GM23338 (cell line): ENCODE results near the gene HHATL. TPM values are rescaled to one million over a fixed set of nuclear protein-coding genes. Genes with fewer than 3 reads are reported as not detected.

ENCODE experiments used
- ATAC-seq: fragments of 200-7000 bp; cut with Tn5 transposase; 3 replicates; pipeline ENCODE4 v1.9.1; 2020
- DNase-seq: peaks from one replicate; pipeline ENCODE4 v3.0.0-alpha.2; 2015; ENCODE audit warnings: low spot score
- H2AFZ ChIP-seq: fragments of 200-600 bp; sonication (generic); 2 replicates; pipeline ENCODE4 v1.8.0; 2016; ENCODE audit warnings: antibody characterized with exemption, mild to moderate bottlenecking, moderate library complexity
- H3F3A ChIP-seq: fragments of 200-600 bp; sonication (generic); replicated peaks from 2 replicates; pipeline ENCODE4 v1.8.0; 2017; ENCODE audit warnings: antibody characterized with exemption, mixed run types, low read depth
- H3K27ac ChIP-seq: fragments of 200-600 bp; sonication (generic); 2 replicates; pipeline ENCODE4 v1.6.1; 2016; ENCODE audit warnings: low read depth
- H3K27me3 ChIP-seq: fragments of 200-600 bp; sonication (generic); 2 replicates; pipeline ENCODE4 v1.8.0; 2016; ENCODE audit warnings: mild to moderate bottlenecking, mixed run types, moderate library complexity; ENCODE audit not compliant: insufficient read depth
- H3K36me3 ChIP-seq: fragments of 200-600 bp; sonication (generic); 2 replicates; pipeline ENCODE4 v1.8.0; 2016; ENCODE audit warnings: mild to moderate bottlenecking; ENCODE audit not compliant: insufficient read depth
- H3K4me1 ChIP-seq: fragments of 200-600 bp; sonication (generic); 2 replicates; pipeline ENCODE4 v1.8.0; 2016; ENCODE audit warnings: mild to moderate bottlenecking, moderate library complexity; ENCODE audit not compliant: insufficient read depth
- H3K4me2 ChIP-seq: fragments of 200-600 bp; sonication (generic); 2 replicates; pipeline ENCODE4 v1.7.1; 2017; ENCODE audit warnings: mixed run types
- H3K4me3 ChIP-seq: fragments of 200-600 bp; sonication (generic); 2 replicates; pipeline ENCODE4 v1.6.1; 2016; ENCODE audit warnings: mixed run types
- H3K79me2 ChIP-seq: fragments of 200-600 bp; sonication (generic); replicated peaks from 2 replicates; pipeline ENCODE4 v1.8.0; 2017; ENCODE audit warnings: mild to moderate bottlenecking; ENCODE audit not compliant: insufficient read depth
- H3K9me2 ChIP-seq: fragments of 200-600 bp; sonication (generic); 2 replicates; pipeline ENCODE4 v1.8.0; 2017; ENCODE audit not compliant: insufficient read depth
- H4K20me1 ChIP-seq: fragments of 200-600 bp; sonication (generic); replicated peaks from 2 replicates; pipeline ENCODE4 v1.8.0; 2017; ENCODE audit warnings: mild to moderate bottlenecking; ENCODE audit not compliant: insufficient read depth
- H3K27ac Mint-ChIP-seq: 2 replicates; pipeline ENCODE4 v1.8.0; 2020; ENCODE audit warnings: inconsistent platforms, mild to moderate bottlenecking, moderate library complexity, mixed read lengths
- H3K27me3 Mint-ChIP-seq: 3 replicates; pipeline ENCODE4 v1.8.0; 2022; ENCODE audit warnings: low read depth, mild to moderate bottlenecking, moderate library complexity, mixed read lengths, inconsistent platforms; ENCODE audit not compliant: insufficient read depth, poor library complexity
- H3K36me3 Mint-ChIP-seq: 3 replicates; pipeline ENCODE4 v1.8.0; 2021; ENCODE audit warnings: low read depth, mild to moderate bottlenecking, inconsistent platforms, moderate library complexity, mixed read lengths
- H3K4me1 Mint-ChIP-seq: 3 replicates; pipeline ENCODE4 v1.8.0; 2020; ENCODE audit warnings: mild to moderate bottlenecking, inconsistent platforms, mixed read lengths
- H3K4me3 Mint-ChIP-seq: 3 replicates; pipeline ENCODE4 v1.8.0; 2021; ENCODE audit warnings: moderate library complexity, mild to moderate bottlenecking, inconsistent platforms, mixed read lengths
- H3K9me3 Mint-ChIP-seq: 3 replicates; pipeline ENCODE4 v1.8.0; 2020; ENCODE audit warnings: moderate library complexity, mild to moderate bottlenecking, inconsistent platforms, mixed read lengths
- CREB1 ChIP-seq: fragments of 250-450 bp; sonication (Bioruptor Pico); IDR thresholded peaks from 2 replicates; pipeline ENCODE4 v1.5.0; 2020; ENCODE audit warnings: low read depth, mild to moderate bottlenecking, moderate library complexity
- EZH2 ChIP-seq: fragments of 200-600 bp; sonication (generic); IDR thresholded peaks from one replicate; pipeline ENCODE4 v1.8.0; 2017; ENCODE audit warnings: antibody characterized with exemption, mild to moderate bottlenecking, low read depth; ENCODE audit not compliant: unreplicated experiment
- EZH2phosphoT487 ChIP-seq: fragments of 200-600 bp; sonication (generic); IDR thresholded peaks from one replicate; pipeline ENCODE4 v1.8.1; 2018; ENCODE audit warnings: antibody characterized with exemption; ENCODE audit not compliant: unreplicated experiment
- JUNB ChIP-seq: IDR thresholded peaks from one replicate; pipeline ENCODE4 v1.6.1; 2016; ENCODE audit warnings: antibody characterized with exemption; ENCODE audit not compliant: unreplicated experiment
- NANOG ChIP-seq: IDR thresholded peaks from 2 replicates; pipeline ENCODE4 v1.6.1; 2016; ENCODE audit warnings: antibody characterized with exemption, borderline replicate concordance
- POLR2AphosphoS5 ChIP-seq: IDR thresholded peaks from 2 replicates; pipeline ENCODE4 v1.6.1; 2016; ENCODE audit warnings: antibody characterized with exemption, low read depth
- STAT1 ChIP-seq: IDR thresholded peaks from one replicate; pipeline ENCODE4 v1.6.1; 2016; ENCODE audit warnings: antibody characterized with exemption; ENCODE audit not compliant: unreplicated experiment
- ZNF114 ChIP-seq: fragments of 250-450 bp; sonication (Bioruptor Pico); IDR thresholded peaks from 2 replicates; pipeline ENCODE4 v1.5.0; 2020; ENCODE audit warnings: mild to moderate bottlenecking, moderate library complexity
- ZNF331 ChIP-seq: fragments of 250-450 bp; sonication (Bioruptor Pico); IDR thresholded peaks from 2 replicates; pipeline ENCODE4 v1.5.0; 2020; ENCODE audit warnings: low read depth, mild to moderate bottlenecking, moderate library complexity
- ZNF462 ChIP-seq: fragments of 250-450 bp; sonication (Bioruptor Pico); IDR thresholded peaks from 2 replicates; pipeline ENCODE4 v1.5.0; 2020; ENCODE audit warnings: mild to moderate bottlenecking, moderate library complexity
- polyA plus RNA-seq: library from polyadenylated mRNA; unstranded; fragments of >200 nt; fragmentation: Nextera tagmentation; extraction: Ambion mirVana; gene quantifications from 2 replicates; pipeline ENCODE4 v1.2.1, GENCODE V29; 2016
- total RNA-seq: library from RNA; depleted of rRNA; stranded (reverse); fragments of >200 nt; shearing (Covaris generic); gene quantifications from 2 replicates; pipeline ENCODE4 v1.2.3, GENCODE V29; 2014
- TF ChIP-seq, protein P1 (sequence below): IDR thresholded peaks from 2 replicates; pipeline ENCODE4 v1.6.1; 2016; ENCODE audit warnings: antibody characterized with exemption
- TF ChIP-seq, protein P2 (sequence below): IDR thresholded peaks from one replicate; pipeline ENCODE4 v1.6.1; 2018; ENCODE audit warnings: antibody characterized with exemption; ENCODE audit not compliant: unreplicated experiment
- TF ChIP-seq, protein P3 (sequence below), 2 experiments: fragments of 200-600 bp in 1 of 2; sonication (generic) in 1 of 2; conservative IDR thresholded peaks; 2 replicates each; pipeline versions ENCODE4 v1.5.1 to v1.6.1; 2016 to 2017; ENCODE audit warnings: antibody characterized with exemption in 2 of 2, low read depth in 2 of 2, mild to moderate bottlenecking in 2 of 2, moderate library complexity in 1 of 2

HHATL gene
- total and polyA plus RNA-seq, 2 experiments from 2014 or later = not detected

DNA sequence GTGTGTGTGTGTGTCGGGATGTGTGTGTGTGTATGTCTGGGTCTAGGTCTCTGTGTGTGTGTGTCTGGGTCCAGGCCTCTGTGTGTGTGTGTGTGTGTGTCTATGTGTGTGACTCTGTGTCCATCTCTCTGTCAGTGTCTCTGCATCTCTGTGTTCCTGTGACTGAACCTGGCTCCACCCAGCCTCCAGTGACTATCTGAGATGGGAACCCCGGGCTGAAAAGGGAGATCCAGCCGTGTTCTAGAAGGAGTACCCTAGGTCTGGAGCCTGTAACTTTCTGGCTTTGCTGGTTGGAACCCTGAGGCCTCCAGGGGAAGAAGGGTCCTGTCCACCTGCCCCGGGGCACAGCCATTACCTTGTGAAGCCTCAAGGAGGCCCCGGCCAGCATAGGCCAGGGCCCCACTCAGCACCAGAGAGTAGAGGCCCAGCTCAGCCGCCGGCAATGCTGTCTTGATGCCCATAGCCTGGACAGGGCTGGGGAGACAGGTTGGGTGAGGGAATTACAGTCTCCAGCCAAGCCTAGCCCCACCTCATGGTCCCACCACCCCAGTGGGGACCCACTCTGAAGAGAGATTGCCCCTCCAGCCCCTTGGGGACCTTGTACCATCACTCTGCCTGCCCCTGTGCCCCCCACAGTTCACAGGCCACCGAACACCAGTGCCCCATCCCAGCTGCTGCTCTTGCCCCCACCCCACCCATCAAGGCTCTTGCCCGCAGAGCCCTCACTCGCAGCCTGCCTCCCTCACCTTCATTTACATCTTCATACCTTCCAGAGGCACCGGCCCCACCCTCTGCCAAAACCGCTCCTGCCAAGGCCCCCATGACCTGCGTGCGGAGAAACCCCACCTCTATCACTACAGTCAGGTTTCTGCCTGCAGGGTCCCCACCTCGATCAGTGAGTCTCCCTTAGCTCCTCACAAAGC, 2.0 kb downstream of the HHATL start:
- Mint-ChIP-seq H3K27ac (no peak overlapping the region), H3K9me3 (no peaks in the 10 kb centered on the region), H3K36me3 (no peaks in the 10 kb centered on the region), H3K27me3 (peaks cover 8% of the 10 kb centered on the region), H3K4me1 (peaks cover 8% of the 10 kb centered on the region), H3K4me3 (no peak overlapping the region)
- no peak overlapping the region for H3K4me3 ChIP-seq
- H3K27me3 ChIP-seq = no peaks in the 10 kb centered on the region
- no peak overlapping the region for H2AFZ ChIP-seq
- ATAC-seq (no peak), DNase-seq (no peak)
- H3K4me2 ChIP-seq = no peak overlapping the region
- no peak overlapping the region for H3K27ac ChIP-seq
- TF ChIP-seq, protein P1, sequence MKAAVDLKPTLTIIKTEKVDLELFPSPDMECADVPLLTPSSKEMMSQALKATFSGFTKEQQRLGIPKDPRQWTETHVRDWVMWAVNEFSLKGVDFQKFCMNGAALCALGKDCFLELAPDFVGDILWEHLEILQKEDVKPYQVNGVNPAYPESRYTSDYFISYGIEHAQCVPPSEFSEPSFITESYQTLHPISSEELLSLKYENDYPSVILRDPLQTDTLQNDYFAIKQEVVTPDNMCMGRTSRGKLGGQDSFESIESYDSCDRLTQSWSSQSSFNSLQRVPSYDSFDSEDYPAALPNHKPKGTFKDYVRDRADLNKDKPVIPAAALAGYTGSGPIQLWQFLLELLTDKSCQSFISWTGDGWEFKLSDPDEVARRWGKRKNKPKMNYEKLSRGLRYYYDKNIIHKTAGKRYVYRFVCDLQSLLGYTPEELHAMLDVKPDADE = no peak
- TF ChIP-seq NANOG (no peak), ZNF331 (CRISPR knock-in tag) (no peak), EZH2phosphoT487 (no peak), ZNF462 (CRISPR knock-in tag) (no peak), CREB1 (no peak), STAT1 (no peak), POLR2AphosphoS5 (no peak), JUNB (no peak), ZNF114 (no peak), EZH2 (no peak)
- TF ChIP-seq, protein P2, sequence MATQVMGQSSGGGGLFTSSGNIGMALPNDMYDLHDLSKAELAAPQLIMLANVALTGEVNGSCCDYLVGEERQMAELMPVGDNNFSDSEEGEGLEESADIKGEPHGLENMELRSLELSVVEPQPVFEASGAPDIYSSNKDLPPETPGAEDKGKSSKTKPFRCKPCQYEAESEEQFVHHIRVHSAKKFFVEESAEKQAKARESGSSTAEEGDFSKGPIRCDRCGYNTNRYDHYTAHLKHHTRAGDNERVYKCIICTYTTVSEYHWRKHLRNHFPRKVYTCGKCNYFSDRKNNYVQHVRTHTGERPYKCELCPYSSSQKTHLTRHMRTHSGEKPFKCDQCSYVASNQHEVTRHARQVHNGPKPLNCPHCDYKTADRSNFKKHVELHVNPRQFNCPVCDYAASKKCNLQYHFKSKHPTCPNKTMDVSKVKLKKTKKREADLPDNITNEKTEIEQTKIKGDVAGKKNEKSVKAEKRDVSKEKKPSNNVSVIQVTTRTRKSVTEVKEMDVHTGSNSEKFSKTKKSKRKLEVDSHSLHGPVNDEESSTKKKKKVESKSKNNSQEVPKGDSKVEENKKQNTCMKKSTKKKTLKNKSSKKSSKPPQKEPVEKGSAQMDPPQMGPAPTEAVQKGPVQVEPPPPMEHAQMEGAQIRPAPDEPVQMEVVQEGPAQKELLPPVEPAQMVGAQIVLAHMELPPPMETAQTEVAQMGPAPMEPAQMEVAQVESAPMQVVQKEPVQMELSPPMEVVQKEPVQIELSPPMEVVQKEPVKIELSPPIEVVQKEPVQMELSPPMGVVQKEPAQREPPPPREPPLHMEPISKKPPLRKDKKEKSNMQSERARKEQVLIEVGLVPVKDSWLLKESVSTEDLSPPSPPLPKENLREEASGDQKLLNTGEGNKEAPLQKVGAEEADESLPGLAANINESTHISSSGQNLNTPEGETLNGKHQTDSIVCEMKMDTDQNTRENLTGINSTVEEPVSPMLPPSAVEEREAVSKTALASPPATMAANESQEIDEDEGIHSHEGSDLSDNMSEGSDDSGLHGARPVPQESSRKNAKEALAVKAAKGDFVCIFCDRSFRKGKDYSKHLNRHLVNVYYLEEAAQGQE = no peak
- TF ChIP-seq, protein P3, sequence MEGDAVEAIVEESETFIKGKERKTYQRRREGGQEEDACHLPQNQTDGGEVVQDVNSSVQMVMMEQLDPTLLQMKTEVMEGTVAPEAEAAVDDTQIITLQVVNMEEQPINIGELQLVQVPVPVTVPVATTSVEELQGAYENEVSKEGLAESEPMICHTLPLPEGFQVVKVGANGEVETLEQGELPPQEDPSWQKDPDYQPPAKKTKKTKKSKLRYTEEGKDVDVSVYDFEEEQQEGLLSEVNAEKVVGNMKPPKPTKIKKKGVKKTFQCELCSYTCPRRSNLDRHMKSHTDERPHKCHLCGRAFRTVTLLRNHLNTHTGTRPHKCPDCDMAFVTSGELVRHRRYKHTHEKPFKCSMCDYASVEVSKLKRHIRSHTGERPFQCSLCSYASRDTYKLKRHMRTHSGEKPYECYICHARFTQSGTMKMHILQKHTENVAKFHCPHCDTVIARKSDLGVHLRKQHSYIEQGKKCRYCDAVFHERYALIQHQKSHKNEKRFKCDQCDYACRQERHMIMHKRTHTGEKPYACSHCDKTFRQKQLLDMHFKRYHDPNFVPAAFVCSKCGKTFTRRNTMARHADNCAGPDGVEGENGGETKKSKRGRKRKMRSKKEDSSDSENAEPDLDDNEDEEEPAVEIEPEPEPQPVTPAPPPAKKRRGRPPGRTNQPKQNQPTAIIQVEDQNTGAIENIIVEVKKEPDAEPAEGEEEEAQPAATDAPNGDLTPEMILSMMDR (conservative IDR thresholded peaks at IDR 0.05; ENCODE audit: low read depth in 2 of 2) = no peak
- H3K36me3 ChIP-seq = no peaks in the 10 kb centered on the region
- no peaks in the 10 kb centered on the region for H3K4me1 ChIP-seq
- no peaks in the 10 kb centered on the region for H3K79me2 ChIP-seq
- no peaks in the 10 kb centered on the region for H3F3A ChIP-seq
- no peaks in the 10 kb centered on the region for H4K20me1 ChIP-seq
- H3K9me2 ChIP-seq = no peaks in the 10 kb centered on the region
